Spleen (tissue), 11 donors: Measurements from ENCODE around the gene CNTLN. TPM values are rescaled to one million over a fixed set of nuclear protein-coding genes. Genes with fewer than 3 reads are reported as not detected.

Source experiments
- DNase-seq: peaks from one replicate; pipeline ENCODE4 v3.0.0-alpha.2; 2020
- H3K27ac ChIP-seq, 8 donors: fragments of 200-600 bp; sonication (generic) in 7 of 8; 1 replicate in 4 of 8; 2 replicates in 4 of 8; pipeline versions ENCODE4 v1.5.0 to v1.8.0; 2016 to 2021; ENCODE audit warnings: inconsistent platforms in 4 of 8, mild to moderate bottlenecking in 4 of 8, moderate library complexity in 1 of 8
- H3K27me3 ChIP-seq, 7 donors: fragments of 200-600 bp; sonication (generic) in 6 of 7; replicated peaks in 1 of 7; 1 replicate in 4 of 7; 2 replicates in 3 of 7; pipeline versions ENCODE4 v1.5.0 to v1.8.0; 2016 to 2021; ENCODE audit warnings: inconsistent platforms in 3 of 7, mild to moderate bottlenecking in 1 of 7
- H3K36me3 ChIP-seq, 6 donors: fragments of 200-600 bp; sonication (generic) in 5 of 6; 1 replicate in 4 of 6; 2 replicates in 2 of 6; pipeline versions ENCODE4 v1.5.0 to v1.8.0; 2016 to 2021; ENCODE audit warnings: inconsistent platforms in 2 of 6
- H3K4me1 ChIP-seq, 6 donors: fragments of 200-600 bp; sonication (generic) in 5 of 6; 1 replicate in 3 of 6; 2 replicates in 3 of 6; pipeline versions ENCODE4 v1.5.0 to v1.8.0; 2016 to 2021; ENCODE audit warnings: inconsistent platforms in 3 of 6
- H3K4me3 ChIP-seq, 8 donors: fragments of 200-600 bp; sonication (generic) in 7 of 8; 1 replicate in 4 of 8; 2 replicates in 4 of 8; pipeline versions ENCODE4 v1.5.0 to v1.8.0; 2016 to 2021; ENCODE audit warnings: inconsistent platforms in 4 of 8, mild to moderate bottlenecking in 4 of 8, moderate library complexity in 2 of 8
- H3K9me3 ChIP-seq, 8 donors: fragments of 200-600 bp; sonication (generic) in 7 of 8; 1 replicate in 4 of 8; 2 replicates in 4 of 8; pipeline versions ENCODE4 v1.5.0 to v1.8.0; 2016 to 2021; ENCODE audit warnings: inconsistent platforms in 4 of 8
- POLR2A ChIP-seq, 3 donors: fragments of 450-650 bp; IDR thresholded peaks; one replicate each; pipeline ENCODE4 v1.5.1; 2017; ENCODE audit warnings: antibody characterized with exemption in 3 of 3, mild to moderate bottlenecking in 1 of 3
- POLR2AphosphoS5 ChIP-seq, 3 donors: sonication (generic); formaldehyde crosslinking; IDR thresholded peaks; one replicate each; pipeline ENCODE4 v1.5.1; 2017; ENCODE audit warnings: antibody characterized with exemption in 3 of 3
- WGBS, 5 donors: extraction: QIAGEN DNeasy Blood & Tissue Kit in 3 of 5; methylation state at CpG; one replicate each; pipeline versions ENCODE4 v1.1.5 to v1.1.7; 2013 to 2018; 5-methylcytosine and 5-hydroxymethylcytosine counted together
- intact Hi-C: fragments of 100-400 bp; cut with DNase I; formaldehyde crosslinking; loops from one replicate; pipeline ENCODE4 v1.15.0; 2023; ENCODE audit warnings: low total_unique reads
- polyA plus RNA-seq, 3 donors: library from polyadenylated mRNA; stranded (reverse); fragments of 200-250 nt; gene quantifications; one replicate each; pipeline ENCODE4 v1.2.1, GENCODE V29; 2013
- total RNA-seq, 7 donors: library from RNA; depleted of rRNA in 3 of 7; stranded (reverse); fragments of >200 nt in 3 of 7; fragmentation: NEBNext Ultra II Directional in 4 of 7; extraction: Animal tissue kit (Norgen Biotek cat#: 25700) in 4 of 7; gene quantifications; one replicate each; pipeline versions ENCODE4 v1.1.0 to v1.2.1, GENCODE V29; 2016 to 2021
- TF ChIP-seq, protein P1 (sequence below), 11 experiments: fragments of 200-600 bp in 7 of 11; fragments of 450-650 bp in 4 of 11; sonication (generic) in 4 of 11; IDR thresholded peaks in 8 of 11; conservative IDR thresholded peaks in 3 of 11; 1 replicate in 7 of 11; 2 replicates in 4 of 11; pipeline versions ENCODE4 v1.4.0 to v1.8.0; 2016 to 2021; ENCODE audit warnings: antibody characterized with exemption in 11 of 11, inconsistent platforms in 4 of 11, mild to moderate bottlenecking in 1 of 11
- donor health status: healthy with polysubstance abuse.
- donor health status: DM: no; HTN: no; CAD: no; lungs with moderate emphysema.
- donor health status: DM: no; HTN: no; CAD: no.
- donor health status: Bipolar disorder and iron deficiency.
- donor health status: healthy.
- donor health status: DM: no; HTN: no; CAD: no.
- donor health status: DM: yes; HTN: yes; CAD: no.

Gene CNTLN
- total and polyA plus RNA-seq, 10 donors: 1.1 to 26.2 (median 9.8) TPM

DNA sequence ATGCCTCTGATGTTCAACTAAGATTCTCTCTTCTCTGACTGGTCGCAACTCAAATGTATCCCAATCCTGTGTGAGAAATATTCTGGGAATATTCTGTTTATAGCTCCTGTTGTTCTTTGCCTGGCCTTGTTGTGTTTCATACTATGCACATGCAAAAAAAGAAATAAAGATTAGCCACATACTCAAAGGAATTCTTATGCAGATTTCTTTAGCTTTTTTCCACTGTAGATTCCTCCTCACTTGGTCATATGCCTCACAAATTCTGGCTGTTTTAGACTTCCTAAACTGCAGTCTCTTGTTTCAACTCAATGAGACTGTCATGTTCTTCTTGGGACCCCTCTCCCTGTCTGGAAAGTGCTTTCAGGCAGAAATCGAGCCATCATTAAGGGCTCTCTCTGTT is 226.5 kb downstream of the CNTLN start:
- Histone ChIP-seq H3K9me3 (peaks cover 0 to 4% (median 0%) of the 10 kb centered on the region in 8 donors), H3K4me3 (no peak overlapping the region), H3K27me3 (no peaks in the 10 kb centered on the region), H3K27ac (no peak overlapping the region), H3K36me3 (no peaks in the 10 kb centered on the region), H3K4me1 (no peaks in the 10 kb centered on the region)
- whole genome bisulfite sequencing, 5 donors: 77 to 89% (median 85%) methylated on average over 2 of the region's 2 CpGs
- no peak for DNase-seq
- TF ChIP-seq, protein P1, sequence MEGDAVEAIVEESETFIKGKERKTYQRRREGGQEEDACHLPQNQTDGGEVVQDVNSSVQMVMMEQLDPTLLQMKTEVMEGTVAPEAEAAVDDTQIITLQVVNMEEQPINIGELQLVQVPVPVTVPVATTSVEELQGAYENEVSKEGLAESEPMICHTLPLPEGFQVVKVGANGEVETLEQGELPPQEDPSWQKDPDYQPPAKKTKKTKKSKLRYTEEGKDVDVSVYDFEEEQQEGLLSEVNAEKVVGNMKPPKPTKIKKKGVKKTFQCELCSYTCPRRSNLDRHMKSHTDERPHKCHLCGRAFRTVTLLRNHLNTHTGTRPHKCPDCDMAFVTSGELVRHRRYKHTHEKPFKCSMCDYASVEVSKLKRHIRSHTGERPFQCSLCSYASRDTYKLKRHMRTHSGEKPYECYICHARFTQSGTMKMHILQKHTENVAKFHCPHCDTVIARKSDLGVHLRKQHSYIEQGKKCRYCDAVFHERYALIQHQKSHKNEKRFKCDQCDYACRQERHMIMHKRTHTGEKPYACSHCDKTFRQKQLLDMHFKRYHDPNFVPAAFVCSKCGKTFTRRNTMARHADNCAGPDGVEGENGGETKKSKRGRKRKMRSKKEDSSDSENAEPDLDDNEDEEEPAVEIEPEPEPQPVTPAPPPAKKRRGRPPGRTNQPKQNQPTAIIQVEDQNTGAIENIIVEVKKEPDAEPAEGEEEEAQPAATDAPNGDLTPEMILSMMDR (IDR thresholded peaks at IDR 0.05 in 8 of 11, conservative IDR thresholded peaks at IDR 0.05 in 3 of 11): no peak
- TF ChIP-seq POLR2A (IDR thresholded peaks at IDR 0.05) (no peak), POLR2AphosphoS5 (IDR thresholded peaks at IDR 0.05) (no peak)
- intact Hi-C loops: no loop called here

DNA sequence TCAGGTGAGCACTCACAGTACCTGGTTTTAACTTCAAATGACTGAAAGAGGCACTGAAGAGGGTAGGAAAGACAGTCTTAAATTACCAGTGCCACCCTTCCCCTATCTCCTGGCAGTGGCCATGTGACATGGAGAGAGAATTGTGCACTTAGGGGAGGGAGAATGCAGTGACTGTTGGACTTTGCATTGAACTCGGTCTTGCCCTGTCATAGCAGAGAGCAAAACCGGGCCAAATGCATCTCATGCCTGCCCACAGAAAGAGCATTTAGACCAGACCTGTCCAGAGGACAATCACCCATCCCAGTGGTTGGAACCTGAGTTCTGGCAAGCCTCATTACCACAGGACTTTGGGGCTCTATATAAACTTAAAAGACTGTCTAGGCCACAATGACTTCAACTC is 232.2 kb downstream of the CNTLN start:
- no peak overlapping the region for H3K4me3 ChIP-seq
- peaks cover 0 to 28% (median 0%) of the 10 kb centered on the region in 6 donors for H3K36me3 ChIP-seq
- no peaks in the 10 kb centered on the region for H3K27me3 ChIP-seq
- H3K27ac ChIP-seq: no peak overlapping the region
- DNase-seq: no peak
- intact Hi-C loops: no loop called here
- no peaks in the 10 kb centered on the region for H3K4me1 ChIP-seq
- 90 to 98% (median 96%) methylated on average over 2 of the region's 2 CpGs for WGBS, 5 donors
- H3K9me3 ChIP-seq: peaks cover 0 to 5% (median 0%) of the 10 kb centered on the region in 8 donors
- TF ChIP-seq, protein P1 (IDR thresholded peaks at IDR 0.05 in 8 of 11, conservative IDR thresholded peaks at IDR 0.05 in 3 of 11): no peak
- no peak for TF ChIP-seq POLR2AphosphoS5 (IDR thresholded peaks at IDR 0.05)
- no peak for TF ChIP-seq POLR2A (IDR thresholded peaks at IDR 0.05)

DNA sequence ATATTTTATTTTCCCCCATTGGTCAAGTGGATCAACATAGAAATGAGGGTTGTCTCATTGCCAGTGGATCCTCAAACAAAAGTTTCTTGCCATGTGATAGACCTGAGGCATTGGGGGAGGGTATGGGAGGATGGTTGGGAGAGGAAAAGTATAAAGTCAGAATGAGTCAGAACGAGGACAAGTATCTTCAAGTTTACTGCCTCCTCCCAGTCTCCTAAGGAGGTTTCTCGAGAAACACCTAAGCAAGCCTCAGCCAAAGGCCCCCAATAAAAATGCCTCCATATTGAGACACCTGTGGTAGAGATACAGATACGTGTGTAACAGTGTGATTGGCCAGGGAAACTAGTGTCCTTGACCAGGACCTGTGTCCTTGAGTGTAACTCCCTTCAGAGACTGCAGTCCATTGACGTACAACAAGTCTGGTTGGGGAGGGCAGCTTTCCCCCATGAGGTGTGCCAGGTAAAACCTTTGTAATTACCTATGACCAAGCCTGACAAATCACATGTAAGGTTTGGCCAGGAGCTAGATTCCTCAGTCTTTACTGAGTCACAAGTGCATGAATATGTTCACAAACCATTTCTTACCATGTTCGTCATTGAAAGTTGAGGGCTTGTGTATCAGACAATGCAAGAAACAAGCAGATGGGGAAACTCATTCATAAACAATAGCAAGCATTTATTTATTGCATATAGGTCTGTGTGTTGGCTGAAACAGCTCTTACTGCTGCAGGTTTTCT is 245.5 kb downstream of the CNTLN start:
- intact Hi-C loops: no loop called here
- Histone ChIP-seq H3K4me3 (no peak overlapping the region), H3K27ac (no peak overlapping the region), H3K27me3 (no peaks in the 10 kb centered on the region), H3K4me1 (no peaks in the 10 kb centered on the region), H3K36me3 (no peaks in the 10 kb centered on the region), H3K9me3 (peaks cover 0 to 9% (median 0%) of the 10 kb centered on the region in 8 donors)
- TF ChIP-seq POLR2AphosphoS5 (IDR thresholded peaks at IDR 0.05): no peak
- no peak for TF ChIP-seq POLR2A (IDR thresholded peaks at IDR 0.05)
- TF ChIP-seq, protein P1 (IDR thresholded peaks at IDR 0.05 in 8 of 11, conservative IDR thresholded peaks at IDR 0.05 in 3 of 11): no peak
- DNase-seq: no peak
- 84 to 96% (median 89%) methylated on average over 5 of the region's 5 CpGs for WGBS, 5 donors

DNA sequence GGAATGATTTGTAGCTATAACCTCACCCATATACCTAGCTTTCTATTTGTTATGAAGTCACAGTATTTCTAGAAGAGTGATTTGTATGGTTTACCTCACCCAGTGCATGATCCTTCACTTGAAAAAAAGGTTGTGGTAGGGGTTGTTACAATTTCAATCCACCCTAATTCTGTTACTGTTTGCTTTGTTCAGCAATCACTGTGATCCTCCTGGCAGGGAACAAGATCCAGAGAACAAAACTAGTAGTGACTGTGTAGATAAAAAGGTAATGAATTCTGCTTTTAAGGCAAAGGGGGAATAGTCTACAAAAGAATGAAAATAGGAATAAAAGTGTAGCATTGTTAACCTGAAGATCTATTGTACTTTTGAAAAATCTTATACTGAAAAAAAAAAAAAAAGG is 252.7 kb downstream of the CNTLN start:
- no peak for TF ChIP-seq POLR2AphosphoS5 (IDR thresholded peaks at IDR 0.05)
- TF ChIP-seq, protein P1 (IDR thresholded peaks at IDR 0.05 in 8 of 11, conservative IDR thresholded peaks at IDR 0.05 in 3 of 11): no peak
- TF ChIP-seq POLR2A (IDR thresholded peaks at IDR 0.05): no peak
- Histone ChIP-seq H3K27me3 (no peaks in the 10 kb centered on the region), H3K9me3 (no peaks in the 10 kb centered on the region), H3K27ac (no peak overlapping the region), H3K4me3 (no peak overlapping the region), H3K4me1 (no peaks in the 10 kb centered on the region), H3K36me3 (no peaks in the 10 kb centered on the region)
- intact Hi-C loops: no loop called here
- DNase-seq: no peak
